HG02884 (cell line): ENCODE measurements around the gene MRC1.

Experiments
- ATAC-seq: cut with Tn5 transposase; IDR thresholded peaks from one replicate; pipeline ENCODE4 v1.9.1; 2021; ENCODE audit warnings: mild to moderate bottlenecking, moderate library complexity; ENCODE audit not compliant: unreplicated experiment

The MRC1 gene

GRCh38 chr10:17795083-17795482, 14.1 kb upstream of the MRC1 start:
- ATAC-seq, result no peak

- no peak for ATAC-seq
These were observed 13.1 kb upstream of the MRC1 start for GRCh38 chr10:17795813-17796594.

- ATAC-seq, result no peak
These were observed 7.6 kb upstream of the MRC1 start for GRCh38 chr10:17801507-17801906.

- ATAC-seq, result no peak
These were observed 6.8 kb upstream of the MRC1 start for GRCh38 chr10:17802350-17802749.

GRCh38 chr10:17802976-17803375, 6.2 kb upstream of the MRC1 start:
- ATAC-seq, result no peak

- no peak for ATAC-seq
These were observed 3.8 kb upstream of the MRC1 start for GRCh38 chr10:17805330-17805729.

- ATAC-seq, result peak; percentile 80
These were observed 3.1 kb upstream of the MRC1 start for GRCh38 chr10:17805921-17806577.

GRCh38 chr10:17811146-17811865, 2.2 kb downstream of the MRC1 start:
- ATAC-seq, result no peak

- no peak for ATAC-seq
These were observed 5.8 kb downstream of the MRC1 start for GRCh38 chr10:17814973-17815372.

- no peak for ATAC-seq
These were observed 7.1 kb downstream of the MRC1 start for GRCh38 chr10:17816199-17816598.

- ATAC-seq, result no peak
These were observed 8.2 kb downstream of the MRC1 start for GRCh38 chr10:17817316-17817715.

GRCh38 chr10:17817790-17818189, 8.6 kb downstream of the MRC1 start:
- no peak for ATAC-seq

- ATAC-seq, result no peak
These were observed 10.7 kb downstream of the MRC1 start for GRCh38 chr10:17819836-17820235.

- ATAC-seq, result no peak
These were observed 11.8 kb downstream of the MRC1 start for GRCh38 chr10:17820943-17821342.

GRCh38 chr10:17821893-17822292, 12.7 kb downstream of the MRC1 start:
- no peak for ATAC-seq

- no peak for ATAC-seq
These were observed 22.2 kb downstream of the MRC1 start for GRCh38 chr10:17831341-17831740.

GRCh38 chr10:17831896-17832295, 22.7 kb downstream of the MRC1 start:
- ATAC-seq, result no peak

GRCh38 chr10:17833656-17834055, 24.5 kb downstream of the MRC1 start:
- no peak for ATAC-seq

- no peak for ATAC-seq
These were observed 26.5 kb downstream of the MRC1 start for GRCh38 chr10:17835688-17836087.

- no peak for ATAC-seq
These were observed 27.8 kb downstream of the MRC1 start for GRCh38 chr10:17836942-17837341.

- no peak for ATAC-seq
These were observed 29.0 kb downstream of the MRC1 start for GRCh38 chr10:17838080-17838648.

GRCh38 chr10:17841050-17841449, 31.9 kb downstream of the MRC1 start:
- ATAC-seq, result no peak
